DOHH2 (cell line): ENCODE results near the gene TMEM229B.

Source experiments
- EZH2phosphoT487 ChIP-seq: fragments of 200-600 bp; sonication (generic); IDR thresholded peaks from 2 replicates; pipeline ENCODE4 v1.6.1; 2017; ENCODE audit warnings: borderline replicate concordance, mild to moderate bottlenecking, antibody characterized with exemption, low read length, moderate library complexity, mixed read lengths
- TF ChIP-seq, protein P1 (sequence below): fragments of 200-600 bp; sonication (generic); IDR thresholded peaks from one replicate; pipeline ENCODE4 v1.5.1; 2014; ENCODE audit warnings: antibody characterized with exemption, mild to moderate bottlenecking, low read depth, low read length; ENCODE audit not compliant: poor library complexity, severe bottlenecking

DNA sequence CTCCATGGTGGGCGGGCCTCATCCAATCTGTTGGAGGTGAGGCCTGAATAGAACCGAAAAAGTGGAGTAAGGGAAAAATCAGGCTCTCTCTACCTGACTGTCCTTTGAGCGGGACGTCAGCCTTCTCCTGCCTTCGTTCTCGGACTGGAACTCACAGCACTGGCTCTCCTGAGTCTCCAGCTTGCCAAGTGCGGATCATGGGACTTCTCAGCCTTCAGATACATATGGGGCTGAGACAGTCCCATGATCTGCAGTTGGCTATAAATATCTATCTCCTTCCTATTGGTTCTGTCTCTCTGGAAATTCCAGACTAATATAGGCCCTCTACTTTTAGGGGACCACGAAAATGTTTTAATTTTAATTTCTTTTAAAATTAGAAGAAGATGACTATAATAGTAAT lies 46.8 kb downstream of the TMEM229B start:
- TF ChIP-seq, protein P1, sequence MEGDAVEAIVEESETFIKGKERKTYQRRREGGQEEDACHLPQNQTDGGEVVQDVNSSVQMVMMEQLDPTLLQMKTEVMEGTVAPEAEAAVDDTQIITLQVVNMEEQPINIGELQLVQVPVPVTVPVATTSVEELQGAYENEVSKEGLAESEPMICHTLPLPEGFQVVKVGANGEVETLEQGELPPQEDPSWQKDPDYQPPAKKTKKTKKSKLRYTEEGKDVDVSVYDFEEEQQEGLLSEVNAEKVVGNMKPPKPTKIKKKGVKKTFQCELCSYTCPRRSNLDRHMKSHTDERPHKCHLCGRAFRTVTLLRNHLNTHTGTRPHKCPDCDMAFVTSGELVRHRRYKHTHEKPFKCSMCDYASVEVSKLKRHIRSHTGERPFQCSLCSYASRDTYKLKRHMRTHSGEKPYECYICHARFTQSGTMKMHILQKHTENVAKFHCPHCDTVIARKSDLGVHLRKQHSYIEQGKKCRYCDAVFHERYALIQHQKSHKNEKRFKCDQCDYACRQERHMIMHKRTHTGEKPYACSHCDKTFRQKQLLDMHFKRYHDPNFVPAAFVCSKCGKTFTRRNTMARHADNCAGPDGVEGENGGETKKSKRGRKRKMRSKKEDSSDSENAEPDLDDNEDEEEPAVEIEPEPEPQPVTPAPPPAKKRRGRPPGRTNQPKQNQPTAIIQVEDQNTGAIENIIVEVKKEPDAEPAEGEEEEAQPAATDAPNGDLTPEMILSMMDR = no peak
- TF ChIP-seq EZH2phosphoT487 = no peak
